Heart left ventricle (tissue), 13 donors: ENCODE results near the gene P2RX3.

Source experiments
- POLR2A ChIP-seq, 2 donors: fragments of 450-650 bp; IDR thresholded peaks; one replicate each; pipeline ENCODE4 v1.6.1; 2017; ENCODE audit warnings: antibody characterized with exemption in 2 of 2, mild to moderate bottlenecking in 2 of 2, moderate library complexity in 2 of 2
- TF ChIP-seq, protein P1 (sequence below), 12 donors: fragments of 200-600 bp; sonication (generic) in 4 of 12; IDR thresholded peaks; one replicate each; pipeline versions ENCODE4 v1.5.0 to v1.8.0; 2018 to 2022; ENCODE audit warnings: antibody characterized with exemption in 12 of 12, mild to moderate bottlenecking in 5 of 12
- donor health status: ischemic (EF 13 %, LVEDD 7.1; RV severe dilation, severe dysfunction).
- donor health status: DM: no; HTN: yes; CAD: no.
- donor health status: DM: no; HTN: no; CAD: no.
- donor health status: ischemic (EF 25% LVEDD 6.9; RV normal size, moderate dysfunction).
- donor health status: ischemic (EF 25% LVEDD 5.7; RV mildly dilated, moderate dysfunction).
- donor health status: ischemic (EF 35%, LVEDD 5.7; RV mildly dilated, moderate dysfunction).
- donor health status: nonischemic (EF 11% LVEDD 7.7; RV severe dilation, severe dysfunction).
- donor health status: DM: yes; HTN: yes; CAD: no.
- donor health status: PGD.
- donor health status: ischemic (EF 29% LVEDD 5.4; RV normal size, mild dysfunction).
- donor health status: nonischemic (EF 23%, LVEDD 6.1; RV moderate dilation, normal function).

DNA sequence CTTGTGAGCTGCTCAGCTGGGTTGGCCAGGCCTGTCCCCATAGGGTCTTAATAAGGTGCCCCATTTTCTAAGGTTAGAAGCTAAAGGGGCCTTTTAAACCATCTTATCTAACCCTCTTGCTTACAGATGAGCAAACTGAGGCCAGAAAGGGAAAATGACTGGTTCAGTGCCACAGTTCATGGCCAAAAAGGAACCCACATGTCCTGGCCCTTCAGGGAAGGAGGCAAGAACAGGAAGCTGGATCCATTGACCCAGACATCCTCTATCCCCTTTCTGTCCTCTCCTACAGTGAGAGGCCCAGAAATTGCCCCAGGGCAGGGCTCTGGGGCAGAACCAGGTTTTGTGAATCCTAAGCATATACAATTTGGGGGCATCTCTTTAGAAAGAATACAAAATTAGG lies 32.8 kb downstream of the P2RX3 start:
- TF ChIP-seq, protein P1, sequence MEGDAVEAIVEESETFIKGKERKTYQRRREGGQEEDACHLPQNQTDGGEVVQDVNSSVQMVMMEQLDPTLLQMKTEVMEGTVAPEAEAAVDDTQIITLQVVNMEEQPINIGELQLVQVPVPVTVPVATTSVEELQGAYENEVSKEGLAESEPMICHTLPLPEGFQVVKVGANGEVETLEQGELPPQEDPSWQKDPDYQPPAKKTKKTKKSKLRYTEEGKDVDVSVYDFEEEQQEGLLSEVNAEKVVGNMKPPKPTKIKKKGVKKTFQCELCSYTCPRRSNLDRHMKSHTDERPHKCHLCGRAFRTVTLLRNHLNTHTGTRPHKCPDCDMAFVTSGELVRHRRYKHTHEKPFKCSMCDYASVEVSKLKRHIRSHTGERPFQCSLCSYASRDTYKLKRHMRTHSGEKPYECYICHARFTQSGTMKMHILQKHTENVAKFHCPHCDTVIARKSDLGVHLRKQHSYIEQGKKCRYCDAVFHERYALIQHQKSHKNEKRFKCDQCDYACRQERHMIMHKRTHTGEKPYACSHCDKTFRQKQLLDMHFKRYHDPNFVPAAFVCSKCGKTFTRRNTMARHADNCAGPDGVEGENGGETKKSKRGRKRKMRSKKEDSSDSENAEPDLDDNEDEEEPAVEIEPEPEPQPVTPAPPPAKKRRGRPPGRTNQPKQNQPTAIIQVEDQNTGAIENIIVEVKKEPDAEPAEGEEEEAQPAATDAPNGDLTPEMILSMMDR (IDR thresholded peaks at IDR 0.05), result no peak
- no peak for TF ChIP-seq POLR2A (IDR thresholded peaks at IDR 0.05)
